ENCODE measurements around the gene FIGN. TPM values are rescaled to one million over a fixed set of nuclear protein-coding genes. Genes with fewer than 3 reads are reported as not detected.

Gene FIGN
- total RNA-seq, 4 donors from 2014 or later: 0.42 to 3.1 (median 1.3) TPM

GRCh38 chr2:163701399-163702195, 34.2 kb downstream of the FIGN start:
- Histone ChIP-seq H3K4me3 (no peak overlapping the region), H3K36me3 (no peaks in the 10 kb centered on the region), H3K4me1 (peaks cover 0 to 4% of the 10 kb centered on the region in 2 donors), H3K9me3 (no peaks in the 10 kb centered on the region), H3K27me3 (no peaks in the 10 kb centered on the region), H3K27ac (no peak overlapping the region)
- in situ Hi-C loops (cut with MboI; ENCODE audit: low sequenced_read_pairs in 4 of 4): no loop called here
- no peak for TF ChIP-seq CTCF (IDR thresholded peaks at IDR 0.05 in 4 of 5, conservative IDR thresholded peaks at IDR 0.05 in 1 of 5)
- no peak for TF ChIP-seq POLR2A (IDR thresholded peaks at IDR 0.05)
- intact Hi-C loops (cut with DNase I; ENCODE audit: low total_unique reads): no loop called here
- DNase-seq: no peak
- ATAC-seq: no peak

- H3K4me3 ChIP-seq: no peak overlapping the region
- in situ Hi-C loops (cut with MboI; ENCODE audit: low sequenced_read_pairs in 4 of 4): no loop called here
- no peaks in the 10 kb centered on the region for H3K9me3 ChIP-seq
- no peak for TF ChIP-seq POLR2A (IDR thresholded peaks at IDR 0.05)
- no peak for TF ChIP-seq CTCF (IDR thresholded peaks at IDR 0.05 in 4 of 5, conservative IDR thresholded peaks at IDR 0.05 in 1 of 5)
- H3K27ac ChIP-seq: no peak overlapping the region
- DNase-seq: no peak
- no peak for ATAC-seq
- H3K27me3 ChIP-seq: no peaks in the 10 kb centered on the region
- no peaks in the 10 kb centered on the region for H3K36me3 ChIP-seq
- intact Hi-C loops (cut with DNase I; ENCODE audit: low total_unique reads): no loop called here
- peaks cover 0 to 4% of the 10 kb centered on the region in 2 donors for H3K4me1 ChIP-seq
Observed at GRCh38 chr2:163698857-163699256, 37.0 kb downstream of the FIGN start.

DNA sequence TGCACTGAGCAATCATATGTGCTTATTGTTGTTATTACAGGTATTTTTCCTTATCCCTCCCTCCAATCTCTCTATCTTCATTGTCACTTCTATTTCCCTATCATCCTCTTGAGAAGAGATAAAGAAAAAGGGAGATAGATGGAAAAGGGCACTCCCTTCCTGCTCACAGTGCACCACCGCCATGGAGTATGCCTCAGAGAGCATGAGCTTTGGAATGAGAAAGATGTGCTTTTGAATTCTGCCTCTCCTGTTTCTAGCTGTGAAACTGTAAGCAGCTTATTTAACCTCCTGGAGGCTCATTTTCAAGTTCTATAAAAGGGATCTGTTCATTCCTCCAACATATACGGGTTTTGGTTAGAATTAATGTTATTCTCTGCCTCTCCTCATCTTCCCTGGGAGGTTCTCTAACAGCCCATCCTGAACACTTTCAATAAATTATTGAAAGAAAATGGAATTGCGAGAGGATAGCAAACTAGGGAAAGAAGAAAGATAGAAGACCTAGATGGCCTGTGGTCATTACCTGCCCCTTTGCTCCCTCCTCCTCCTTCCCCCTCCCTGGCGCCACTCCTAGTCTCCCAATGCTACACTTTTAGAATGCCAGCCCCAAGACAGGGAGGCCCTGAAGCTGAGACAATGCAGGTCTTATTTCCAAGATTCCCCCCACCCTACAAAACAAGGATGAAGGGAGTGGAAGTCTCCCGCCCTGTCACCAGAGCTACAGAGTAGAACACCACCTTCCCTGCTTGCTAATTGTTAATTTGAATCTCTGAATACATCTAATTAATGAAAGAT, 37.8 kb downstream of the FIGN start:
- no peak for TF ChIP-seq CTCF (IDR thresholded peaks at IDR 0.05 in 4 of 5, conservative IDR thresholded peaks at IDR 0.05 in 1 of 5)
- TF ChIP-seq POLR2A (IDR thresholded peaks at IDR 0.05): no peak
- Histone ChIP-seq H3K4me3 (no peak overlapping the region), H3K36me3 (no peaks in the 10 kb centered on the region), H3K27me3 (no peaks in the 10 kb centered on the region), H3K27ac (no peak overlapping the region), H3K4me1 (peaks cover 0 to 4% of the 10 kb centered on the region in 2 donors), H3K9me3 (no peaks in the 10 kb centered on the region)
- in situ Hi-C loops (cut with MboI; ENCODE audit: low sequenced_read_pairs in 4 of 4) (no loop called here), intact Hi-C loops (cut with DNase I; ENCODE audit: low total_unique reads) (no loop called here)
- no peak for DNase-seq
- ATAC-seq: no peak

- no peak for ATAC-seq
- in situ Hi-C loops (cut with MboI; ENCODE audit: low sequenced_read_pairs in 4 of 4) (no loop called here), intact Hi-C loops (cut with DNase I; ENCODE audit: low total_unique reads) (no loop called here)
- H3K36me3 ChIP-seq: no peaks in the 10 kb centered on the region
- H3K9me3 ChIP-seq: no peaks in the 10 kb centered on the region
- peaks cover 0 to 4% of the 10 kb centered on the region in 2 donors for H3K4me1 ChIP-seq
- H3K27ac ChIP-seq: no peak overlapping the region
- DNase-seq: no peak
- H3K27me3 ChIP-seq: no peaks in the 10 kb centered on the region
- no peak for TF ChIP-seq POLR2A (IDR thresholded peaks at IDR 0.05)
- no peak for TF ChIP-seq CTCF (IDR thresholded peaks at IDR 0.05 in 4 of 5, conservative IDR thresholded peaks at IDR 0.05 in 1 of 5)
- H3K4me3 ChIP-seq: no peak overlapping the region
Observed at GRCh38 chr2:163697429-163697828, 38.4 kb downstream of the FIGN start.

Measured in gastrocnemius medialis (tissue), 4 donors.